Mesenchymal stem cell (in vitro differentiated cells and primary cell): Measurements from ENCODE around the gene OIT3.
"Not testable (repeated sequence)": the region's sequence is repeated elsewhere in the genome, so short reads cannot be mapped to it uniquely, and the experiment has no call there.

Experiments used
- DNase-seq: peaks from one replicate; pipeline ENCODE4 v3.0.0-alpha.2; 2013
- H2AFZ ChIP-seq: one replicate; pipeline ENCODE4 v1.6.1; 2013; ENCODE audit warnings: low read depth, mild to moderate bottlenecking, control low read depth, inconsistent platforms, low read length, moderate library complexity
- H2AK5ac ChIP-seq: 2 replicates; pipeline ENCODE4 v1.6.1; 2013; ENCODE audit warnings: low read length, moderate library complexity, mild to moderate bottlenecking, inconsistent platforms; ENCODE audit not compliant: severe bottlenecking
- H2BK120ac ChIP-seq: one replicate; pipeline ENCODE4 v1.6.1; 2013; ENCODE audit warnings: low read depth, mild to moderate bottlenecking, inconsistent platforms, low read length, moderate library complexity
- H2BK12ac ChIP-seq, 2 experiments: one replicate each; pipeline ENCODE4 v1.6.1; 2013; ENCODE audit warnings: inconsistent platforms in 2 of 2, low read length in 2 of 2, mild to moderate bottlenecking in 2 of 2, moderate library complexity in 2 of 2, control low read depth in 1 of 2
- H2BK15ac ChIP-seq: one replicate; pipeline ENCODE4 v1.6.1; 2013; ENCODE audit warnings: mild to moderate bottlenecking, low read depth, inconsistent platforms; ENCODE audit not compliant: poor library complexity, severe bottlenecking
- H2BK5ac ChIP-seq: 2 replicates; pipeline ENCODE4 v1.6.1; 2013; ENCODE audit warnings: low read depth, mild to moderate bottlenecking, low read length, control low read depth, inconsistent platforms; ENCODE audit not compliant: poor library complexity, severe bottlenecking
- H3K14ac ChIP-seq, 2 experiments: one replicate each; pipeline ENCODE4 v1.6.1; 2013; ENCODE audit warnings: inconsistent platforms in 2 of 2, low read length in 2 of 2, control low read depth in 1 of 2, mild to moderate bottlenecking in 1 of 2, moderate library complexity in 1 of 2
- H3K18ac ChIP-seq, 2 experiments: one replicate each; pipeline ENCODE4 v1.6.1; 2013; ENCODE audit warnings: inconsistent platforms in 2 of 2, low read length in 2 of 2, control low read depth in 1 of 2, low read depth in 1 of 2, mild to moderate bottlenecking in 1 of 2
- H3K23ac ChIP-seq, 2 experiments: one replicate each; pipeline ENCODE4 v1.6.1; 2013; ENCODE audit warnings: inconsistent platforms in 2 of 2, low read length in 2 of 2, mild to moderate bottlenecking in 2 of 2, moderate library complexity in 2 of 2, control low read depth in 1 of 2
- H3K27ac ChIP-seq: 2 replicates; pipeline ENCODE4 v1.5.1; 2013; ENCODE audit warnings: mild to moderate bottlenecking, moderate library complexity, low read length, control low read depth, inconsistent platforms; ENCODE audit not compliant: poor library complexity, severe bottlenecking
- H3K27me3 ChIP-seq, 2 experiments: 2 replicates each; pipeline versions ENCODE4 v1.6.1 to v1.7.0; 2013; ENCODE audit warnings: low read length in 2 of 2, mild to moderate bottlenecking in 2 of 2, moderate library complexity in 2 of 2, control low read depth in 1 of 2, inconsistent platforms in 1 of 2; ENCODE audit not compliant: control insufficient read depth in 1 of 2, insufficient read depth in 1 of 2
- H3K36me3 ChIP-seq, 2 experiments: 2 replicates each; pipeline versions ENCODE4 v1.6.1 to v1.7.0; 2013; ENCODE audit warnings: low read length in 2 of 2, control low read depth in 1 of 2, inconsistent platforms in 1 of 2, low read depth in 1 of 2, mild to moderate bottlenecking in 1 of 2; ENCODE audit not compliant: insufficient read depth in 2 of 2, control insufficient read depth in 1 of 2
- H3K4ac ChIP-seq, 2 experiments: one replicate each; pipeline ENCODE4 v1.6.1; 2013; ENCODE audit warnings: inconsistent platforms in 2 of 2, low read length in 2 of 2, mild to moderate bottlenecking in 2 of 2, moderate library complexity in 2 of 2, control low read depth in 1 of 2, low read depth in 1 of 2
- H3K4me1 ChIP-seq: 2 replicates; pipeline ENCODE4 v1.6.1; 2013; ENCODE audit warnings: low read depth, low read length, control low read depth; ENCODE audit not compliant: control insufficient read depth, insufficient read depth
- H3K4me2 ChIP-seq: 2 replicates; pipeline ENCODE4 v1.6.1; 2013; ENCODE audit warnings: low read length, mild to moderate bottlenecking, inconsistent platforms; ENCODE audit not compliant: poor library complexity, severe bottlenecking
- H3K4me3 ChIP-seq, 2 experiments: 2 replicates each; pipeline versions ENCODE4 v1.5.1 to v1.7.0; 2013; ENCODE audit warnings: low read length in 2 of 2, mild to moderate bottlenecking in 2 of 2, control low read depth in 1 of 2, low read depth in 1 of 2; ENCODE audit not compliant: insufficient read depth in 1 of 2
- H3K79me1 ChIP-seq: replicated peaks from 2 replicates; pipeline ENCODE4 v1.6.1; 2013; ENCODE audit warnings: mild to moderate bottlenecking, control low read depth, low read length, inconsistent platforms; ENCODE audit not compliant: poor library complexity, severe bottlenecking
- H3K9ac ChIP-seq: 2 replicates; pipeline ENCODE4 v1.7.0; 2013; ENCODE audit warnings: mild to moderate bottlenecking, low read length, moderate library complexity
- H3K9me3 ChIP-seq: 2 replicates; pipeline ENCODE4 v1.7.0; 2013; ENCODE audit warnings: mild to moderate bottlenecking, low read length; ENCODE audit not compliant: control insufficient read depth
- H4K8ac ChIP-seq: one replicate; pipeline ENCODE4 v1.6.1; 2013; ENCODE audit warnings: inconsistent platforms, mild to moderate bottlenecking, low read length, moderate library complexity
- H4K91ac ChIP-seq: one replicate; pipeline ENCODE4 v1.6.1; 2013; ENCODE audit warnings: mild to moderate bottlenecking, low read length, inconsistent platforms
- WGBS: methylation state at CpG from one replicate; pipeline ENCODE4 v1.1.7; 2013; ENCODE audit warnings: mixed read lengths; 5-methylcytosine and 5-hydroxymethylcytosine counted together

The OIT3 gene

GRCh38 chr10:72918352-72918751 lies 24.8 kb downstream of the OIT3 start:
- WGBS, result 93% methylated on average over 8 of the region's 8 CpGs
- no peak overlapping the region for H3K27ac ChIP-seq
- H3K14ac ChIP-seq, result no peak overlapping the region
- no peak overlapping the region for H2AK5ac ChIP-seq
- no peak overlapping the region for H2BK5ac ChIP-seq
- no peak overlapping the region for H3K4me3 ChIP-seq
- no peak overlapping the region for H3K23ac ChIP-seq
- H4K91ac ChIP-seq, result no peak overlapping the region
- H2BK12ac ChIP-seq, result no peak overlapping the region
- H3K9ac ChIP-seq, result no peak overlapping the region
- no peak overlapping the region for H3K4me2 ChIP-seq
- H3K79me1 ChIP-seq, result no peaks in the 10 kb centered on the region
- peaks cover 36% of the 10 kb centered on the region for H3K9me3 ChIP-seq
- no peaks in the 10 kb centered on the region for H3K4me1 ChIP-seq
- no peak overlapping the region for H3K4ac ChIP-seq
- H2BK15ac ChIP-seq, result no peak overlapping the region
- H2AFZ ChIP-seq, result no peak overlapping the region
- no peak for DNase-seq
- no peaks in the 10 kb centered on the region for H3K27me3 ChIP-seq
- H4K8ac ChIP-seq, result no peak overlapping the region
- H3K36me3 ChIP-seq, result no peaks in the 10 kb centered on the region
- no peak overlapping the region for H3K18ac ChIP-seq
- no peak overlapping the region for H2BK120ac ChIP-seq

GRCh38 chr10:72921147-72921683 lies 27.7 kb downstream of the OIT3 start:
- H3K14ac ChIP-seq, H3K27me3 ChIP-seq, H3K36me3 ChIP-seq, H2BK120ac ChIP-seq, H2BK15ac ChIP-seq, H3K23ac ChIP-seq, H3K18ac ChIP-seq, H2AFZ ChIP-seq, H3K4me1 ChIP-seq, H3K27ac ChIP-seq, H3K79me1 ChIP-seq, H2BK12ac ChIP-seq, H2AK5ac ChIP-seq, H4K8ac ChIP-seq, H3K4ac ChIP-seq, H3K4me3 ChIP-seq, H4K91ac ChIP-seq, H3K4me2 ChIP-seq, DNase-seq, H3K9ac ChIP-seq, H2BK5ac ChIP-seq: not testable (repeated sequence)
- peaks cover 39% of the 10 kb centered on the region for H3K9me3 ChIP-seq
- WGBS, result 88% methylated on average over 1 of the region's 1 CpG

DNA sequence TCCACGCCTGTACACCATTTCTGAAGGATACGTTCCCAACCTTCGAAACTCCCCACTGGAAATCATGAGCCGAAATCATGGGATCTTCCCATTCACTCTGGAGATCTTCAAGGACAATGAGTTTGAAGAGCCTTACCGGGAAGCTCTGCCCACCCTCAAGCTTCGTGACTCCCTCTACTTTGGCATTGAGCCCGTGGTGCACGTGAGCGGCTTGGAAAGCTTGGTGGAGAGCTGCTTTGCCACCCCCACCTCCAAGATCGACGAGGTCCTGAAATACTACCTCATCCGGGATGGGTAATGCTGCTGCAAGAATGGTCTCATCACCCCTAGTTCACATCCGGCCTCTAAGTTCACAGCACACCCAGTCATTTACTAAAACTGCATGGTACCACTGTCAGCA lies 30.8 kb downstream of the OIT3 start:
- H3K4me1 ChIP-seq, result no peaks in the 10 kb centered on the region
- H3K4ac ChIP-seq, result no peak overlapping the region
- H3K18ac ChIP-seq, result no peak overlapping the region
- no peak overlapping the region for H3K23ac ChIP-seq
- H2BK5ac ChIP-seq, result no peak overlapping the region
- no peaks in the 10 kb centered on the region for H3K79me1 ChIP-seq
- H2BK15ac ChIP-seq, result no peak overlapping the region
- no peak overlapping the region for H4K8ac ChIP-seq
- 95% methylated on average over 12 of the region's 13 CpGs for whole genome bisulfite sequencing
- no peak overlapping the region for H3K14ac ChIP-seq
- H4K91ac ChIP-seq, result no peak overlapping the region
- H2BK120ac ChIP-seq, result no peak overlapping the region
- no peak overlapping the region for H2AK5ac ChIP-seq
- no peak overlapping the region for H3K9ac ChIP-seq
- peaks cover 0 to 3% of the 10 kb centered on the region in 2 experiments for H3K36me3 ChIP-seq
- H2AFZ ChIP-seq, result no peak overlapping the region
- no peak overlapping the region for H3K4me2 ChIP-seq
- no peaks in the 10 kb centered on the region for H3K27me3 ChIP-seq
- no peak overlapping the region for H3K4me3 ChIP-seq
- no peak for DNase-seq
- peaks cover 29% of the 10 kb centered on the region for H3K9me3 ChIP-seq
- no peak overlapping the region for H2BK12ac ChIP-seq
- H3K27ac ChIP-seq, result no peak overlapping the region

DNA sequence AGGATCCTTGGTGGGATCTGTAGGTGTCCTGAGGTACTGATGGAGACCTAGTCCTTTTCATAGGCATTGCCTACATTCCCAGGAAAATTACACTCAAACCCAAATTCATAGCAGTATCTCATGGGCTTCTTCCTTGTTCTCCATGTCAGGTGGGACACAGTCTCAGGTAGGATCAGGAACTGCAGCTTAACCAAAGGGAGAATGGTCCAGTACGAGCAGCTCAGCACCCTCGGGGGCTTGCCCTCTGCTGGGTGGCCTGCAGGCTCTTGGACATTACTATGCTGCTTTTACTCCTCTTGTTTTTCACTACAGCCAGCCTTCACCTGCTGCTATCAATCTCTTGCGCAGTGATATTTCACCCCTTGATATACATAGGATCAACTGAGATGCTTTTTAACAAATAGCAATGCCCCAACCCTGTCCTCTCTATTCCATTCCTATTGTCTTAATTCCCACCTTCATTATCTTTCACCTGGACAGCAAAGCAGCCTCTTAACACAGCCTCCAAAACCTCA lies 32.5 kb downstream of the OIT3 start:
- Histone ChIP-seq H3K27me3 (no peaks in the 10 kb centered on the region), H3K4me1 (no peaks in the 10 kb centered on the region), H3K14ac (no peak overlapping the region), H2BK5ac (no peak overlapping the region), H2AK5ac (no peak overlapping the region), H2BK120ac (no peak overlapping the region), H3K27ac (no peak overlapping the region), H3K4me2 (no peak overlapping the region), H3K23ac (no peak overlapping the region), H4K91ac (no peak overlapping the region), H2AFZ (no peak overlapping the region), H3K9ac (no peak overlapping the region), H3K4ac (no peak overlapping the region), H2BK15ac (no peak overlapping the region), H3K18ac (no peak overlapping the region), H3K9me3 (peaks cover 18% of the 10 kb centered on the region), H3K4me3 (no peak overlapping the region), H3K79me1 (no peaks in the 10 kb centered on the region), H3K36me3 (peaks cover 0 to 3% of the 10 kb centered on the region in 2 experiments), H2BK12ac (no peak overlapping the region), H4K8ac (no peak overlapping the region)
- 86% methylated on average over 3 of the region's 3 CpGs for WGBS
- DNase-seq, result no peak
